Endothelial cell of umbilical vein (primary cell): ENCODE results near the gene TBC1D16. TPM values are rescaled to one million over a fixed set of nuclear protein-coding genes. Genes with fewer than 3 reads are reported as not detected.

Experiments used
- BruUV-seq: library from RNA; stranded (reverse); fragments of 400-500 nt; replicated peaks from 2 replicates; lab custom pipeline; 2021; lab: Mats Ljungman, UMichigan
- CTCF ChIA-PET: fragments of 300-600, 350-600 bp; sonication (Branson Sonifier 250); formaldehyde crosslinking; loops from one replicate; lab custom pipeline; 2021; ENCODE audit warnings: antibody characterized with exemption, inconsistent platforms; lab: Charles Lee
- POLR2A ChIA-PET: fragments of 300-600, 350-600 bp; sonication (Branson Sonifier 250); formaldehyde crosslinking; loops from one replicate; lab custom pipeline; 2021; ENCODE audit warnings: antibody characterized with exemption, inconsistent platforms; lab: Charles Lee
- DNase-seq: peaks from one replicate; pipeline ENCODE4 v3.0.0-alpha.2; 2011; ENCODE audit warnings: low read depth, low spot score
- FAIRE-seq: peaks from 2 replicates; lab custom pipeline; 2011; peaks lifted over from hg19 to GRCh38; lab: Jason Lieb, UNC
- H2AFZ ChIP-seq: 2 replicates; pipeline ENCODE4 v1.6.0; 2012; ENCODE audit warnings: low read depth, low read length, control low read depth, inconsistent platforms
- H3K27ac ChIP-seq: 2 replicates; pipeline ENCODE4 v1.5.1; 2011; ENCODE audit warnings: low read depth, mild to moderate bottlenecking, control low read depth, low read length, moderate library complexity; ENCODE audit not compliant: insufficient read depth
- H3K27me3 ChIP-seq, 2 experiments: 2 replicates each; pipeline versions ENCODE4 v1.6.0 to v1.6.1; 2011; ENCODE audit warnings: low read length in 2 of 2, mixed read lengths in 1 of 2; ENCODE audit not compliant: control insufficient read depth in 2 of 2, insufficient read depth in 2 of 2
- H3K36me3 ChIP-seq, 2 experiments: 2 replicates in 1 of 2; 3 replicates in 1 of 2; pipeline ENCODE4 v1.5.1; 2011; ENCODE audit warnings: low read length in 2 of 2, mild to moderate bottlenecking in 1 of 2, moderate library complexity in 1 of 2; ENCODE audit not compliant: control insufficient read depth in 2 of 2, insufficient read depth in 2 of 2; ENCODE audit errors: extremely low read depth in 1 of 2
- H3K4me1 ChIP-seq: 3 replicates; pipeline ENCODE4 v1.5.1; 2011; ENCODE audit warnings: mild to moderate bottlenecking, low read length; ENCODE audit not compliant: control insufficient read depth, insufficient read depth; ENCODE audit errors: extremely low read depth
- H3K4me2 ChIP-seq: 2 replicates; pipeline ENCODE4 v1.6.1; 2011; ENCODE audit warnings: low read length, control low read depth, mixed read lengths; ENCODE audit not compliant: insufficient read depth
- H3K4me3 ChIP-seq, 3 experiments: fragments of 200-600 bp in 1 of 3; sonication (generic), shearing (Covaris generic) in 1 of 3; replicated peaks in 1 of 3; 2 replicates each; pipeline ENCODE4 v1.5.1; 2011 to 2016; ENCODE audit warnings: control low read depth in 3 of 3, low read length in 3 of 3, mild to moderate bottlenecking in 2 of 3, inconsistent platforms in 1 of 3, low read depth in 1 of 3, moderate library complexity in 1 of 3; ENCODE audit not compliant: insufficient read depth in 1 of 3
- H3K79me2 ChIP-seq: 2 replicates; pipeline ENCODE4 v1.6.0; 2012; ENCODE audit warnings: low read length, inconsistent platforms; ENCODE audit not compliant: control insufficient read depth, insufficient read depth
- H3K9ac ChIP-seq: replicated peaks from 2 replicates; pipeline ENCODE3; 2011; ENCODE audit warnings: low read length, control low read depth; ENCODE audit not compliant: insufficient read depth; ENCODE audit errors: extremely low read depth
- H3K9me1 ChIP-seq: replicated peaks from 3 replicates; pipeline ENCODE4 v1.6.0; 2011; ENCODE audit warnings: mild to moderate bottlenecking, low read length; ENCODE audit not compliant: control insufficient read depth, insufficient read depth; ENCODE audit errors: extremely low read depth
- H3K9me3 ChIP-seq: replicated peaks from 2 replicates; pipeline ENCODE4 v1.5.1; 2012; ENCODE audit warnings: low read length, inconsistent platforms; ENCODE audit not compliant: control insufficient read depth, insufficient read depth
- H4K20me1 ChIP-seq: replicated peaks from 2 replicates; pipeline ENCODE3; 2011; ENCODE audit warnings: mild to moderate bottlenecking, low read length; ENCODE audit not compliant: control insufficient read depth, insufficient read depth; ENCODE audit errors: extremely low read depth
- JUN ChIP-seq: IDR thresholded peaks from 2 replicates; pipeline ENCODE4 v1.6.1; 2011; ENCODE audit warnings: borderline replicate concordance, low read depth; ENCODE audit not compliant: insufficient read length, insufficient read depth
- POLR2AphosphoS5 ChIP-seq: IDR thresholded peaks from 2 replicates; pipeline ENCODE4 v1.6.1; 2012; ENCODE audit warnings: low read depth, mild to moderate bottlenecking, control low read depth, low read length, moderate library complexity; ENCODE audit not compliant: insufficient read depth
- dilution Hi-C: fragments of 300-500 bp; cut with MboI; formaldehyde crosslinking; loops from one replicate; pipeline ENCODE4 v1.15.0; 2019; ENCODE audit warnings: low sequenced_read_pairs; ENCODE audit not compliant: extremely low pct_ligation_motif_present
- intact Hi-C: fragments of 100-400 bp; cut with micrococcal nuclease; formaldehyde crosslinking; loops from one replicate; pipeline ENCODE4 v1.10.0; 2022
- polyA plus RNA-seq, 4 experiments: library from polyadenylated mRNA; depleted of rRNA in 3 of 4; stranded (reverse) in 3 of 4; unstranded in 1 of 4; fragments of >200 nt; gene quantifications; 2 replicates each; pipeline versions ENCODE4 v1.2.1 to v1.2.3, GENCODE V29; 2011 to 2012; ENCODE audit warnings: missing spikeins in 1 of 4
- total RNA-seq: library from RNA; stranded (reverse); gene quantifications from 2 replicates; pipeline ENCODE4 v1.2.3, GENCODE V29; 2021
- TF ChIP-seq, protein P1 (sequence below): IDR thresholded peaks from 2 replicates; pipeline ENCODE4 v1.6.1; 2011; ENCODE audit not compliant: insufficient read depth, insufficient read length
- TF ChIP-seq, protein P2 (sequence below), 2 donors: IDR thresholded peaks; 1 replicate in 1 of 2; 2 replicates in 1 of 2; pipeline ENCODE4 v1.5.1; 2011; ENCODE audit warnings: low read length in 2 of 2, mild to moderate bottlenecking in 2 of 2, moderate library complexity in 2 of 2, control low read depth in 1 of 2, inconsistent platforms in 1 of 2, low read depth in 1 of 2; ENCODE audit not compliant: insufficient read depth in 1 of 2; ENCODE audit errors: extremely low read depth in 1 of 2

TBC1D16 gene
- total and polyA plus RNA-seq, 2 donors (not counting 3 experiments of a cell fraction or from before 2014, with no cell fraction given) = 12.9 to 48.6 TPM

DNA sequence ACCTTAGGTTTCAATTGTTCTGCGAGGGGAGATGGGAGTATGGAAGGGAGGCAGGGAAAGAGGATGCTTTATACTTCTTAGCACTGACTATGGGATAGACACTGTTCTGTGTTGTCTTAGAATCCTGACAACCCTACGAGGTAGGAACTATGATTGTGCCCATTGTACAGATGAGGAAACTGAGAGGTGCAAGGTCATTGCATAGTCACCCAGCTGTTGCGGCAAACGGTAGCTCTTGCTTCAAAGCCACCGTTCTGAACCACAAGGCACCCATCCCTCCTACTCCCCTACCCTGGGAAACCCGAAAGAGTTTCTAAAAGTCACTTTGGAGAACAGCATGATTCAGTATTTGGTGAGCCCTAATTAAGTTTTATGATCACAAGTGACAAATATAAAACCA is 8.3 kb upstream of the TBC1D16 start:
- no peak overlapping the region for H2AFZ ChIP-seq
- intact Hi-C loops = no loop called here
- POLR2A ChIA-PET = no interaction called here
- TF ChIP-seq, protein P1, sequence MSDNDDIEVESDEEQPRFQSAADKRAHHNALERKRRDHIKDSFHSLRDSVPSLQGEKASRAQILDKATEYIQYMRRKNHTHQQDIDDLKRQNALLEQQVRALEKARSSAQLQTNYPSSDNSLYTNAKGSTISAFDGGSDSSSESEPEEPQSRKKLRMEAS = no peak
- TF ChIP-seq JUN (no peak), POLR2AphosphoS5 (no peak)
- TF ChIP-seq, protein P2, sequence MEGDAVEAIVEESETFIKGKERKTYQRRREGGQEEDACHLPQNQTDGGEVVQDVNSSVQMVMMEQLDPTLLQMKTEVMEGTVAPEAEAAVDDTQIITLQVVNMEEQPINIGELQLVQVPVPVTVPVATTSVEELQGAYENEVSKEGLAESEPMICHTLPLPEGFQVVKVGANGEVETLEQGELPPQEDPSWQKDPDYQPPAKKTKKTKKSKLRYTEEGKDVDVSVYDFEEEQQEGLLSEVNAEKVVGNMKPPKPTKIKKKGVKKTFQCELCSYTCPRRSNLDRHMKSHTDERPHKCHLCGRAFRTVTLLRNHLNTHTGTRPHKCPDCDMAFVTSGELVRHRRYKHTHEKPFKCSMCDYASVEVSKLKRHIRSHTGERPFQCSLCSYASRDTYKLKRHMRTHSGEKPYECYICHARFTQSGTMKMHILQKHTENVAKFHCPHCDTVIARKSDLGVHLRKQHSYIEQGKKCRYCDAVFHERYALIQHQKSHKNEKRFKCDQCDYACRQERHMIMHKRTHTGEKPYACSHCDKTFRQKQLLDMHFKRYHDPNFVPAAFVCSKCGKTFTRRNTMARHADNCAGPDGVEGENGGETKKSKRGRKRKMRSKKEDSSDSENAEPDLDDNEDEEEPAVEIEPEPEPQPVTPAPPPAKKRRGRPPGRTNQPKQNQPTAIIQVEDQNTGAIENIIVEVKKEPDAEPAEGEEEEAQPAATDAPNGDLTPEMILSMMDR (IDR thresholded peaks at IDR 0.05; ENCODE audit: extremely low read depth in 1 of 2, insufficient read depth in 1 of 2, low read depth in 1 of 2, low read length in 2 of 2) = no peak
- no peaks in the 10 kb centered on the region for H3K9me3 ChIP-seq
- no peak overlapping the region for H3K9ac ChIP-seq
- no peak overlapping the region for H3K27ac ChIP-seq
- dilution Hi-C loops = no loop called here
- no peak overlapping the region for H3K4me3 ChIP-seq
- CTCF ChIA-PET = no interaction called here
- H3K79me2 ChIP-seq = no peaks in the 10 kb centered on the region
- H3K4me1 ChIP-seq = no peaks in the 10 kb centered on the region
- H3K9me1 ChIP-seq = no peaks in the 10 kb centered on the region
- no TSS peak for BruUV-seq
- H4K20me1 ChIP-seq = no peaks in the 10 kb centered on the region
- no peaks in the 10 kb centered on the region for H3K36me3 ChIP-seq
- no peak overlapping the region for H3K4me2 ChIP-seq
- DNase-seq (no peak), FAIRE-seq (no peak)
- no peaks in the 10 kb centered on the region for H3K27me3 ChIP-seq
